ES-I3 (cell line): ENCODE measurements around the gene HNRNPCL2.
"Not testable (repeated sequence)": the region's sequence is repeated elsewhere in the genome, so short reads cannot be mapped to it uniquely, and the experiment has no call there.

ENCODE experiments used
- H3K36me3 ChIP-seq: 2 replicates; pipeline ENCODE4 v1.6.1; 2013; ENCODE audit warnings: mild to moderate bottlenecking, low read length, control low read depth, moderate library complexity; ENCODE audit not compliant: insufficient read depth
- H3K4me1 ChIP-seq: 2 replicates; pipeline ENCODE4 v1.6.1; 2013; ENCODE audit warnings: mild to moderate bottlenecking, control low read depth, low read length; ENCODE audit not compliant: insufficient read depth
- H3K9ac ChIP-seq: 2 replicates; pipeline ENCODE4 v1.6.1; 2013; ENCODE audit warnings: low read depth, mild to moderate bottlenecking, low read length, moderate library complexity
- H3K9me3 ChIP-seq: 2 replicates; pipeline ENCODE4 v1.6.1; 2013; ENCODE audit warnings: mild to moderate bottlenecking, low read length, moderate library complexity; ENCODE audit not compliant: control insufficient read depth, insufficient read depth

The HNRNPCL2 gene

GRCh38 chr1:13116754-13117153 lies at the start of gene HNRNPCL2:
HNRNPCL2 (minus strand) TSS chr1:13116854; CDS start chr1:13116400, 454 bp downstream.
- not testable (repeated sequence) for H3K9ac ChIP-seq

GRCh38 chr1:13165531-13165930 lies 48.9 kb upstream of the HNRNPCL2 start, which contains the start of gene HNRNPCL4:
HNRNPCL4 (minus strand) TSS chr1:13165631; CDS start chr1:13165467, 164 bp downstream.
- not testable (repeated sequence) for H3K4me1 ChIP-seq, H3K36me3 ChIP-seq, H3K9ac ChIP-seq, H3K9me3 ChIP-seq

More at GRCh38 chr1:13116754-13117153, at the start of gene HNRNPCL2:
- not testable (repeated sequence) for H3K4me1 ChIP-seq, H3K36me3 ChIP-seq, H3K9me3 ChIP-seq

GRCh38 chr1:13155909-13156308 lies 39.3 kb upstream of the HNRNPCL2 start, which contains the start of gene PRAMEF26:
PRAMEF26 (minus strand) TSS chr1:13156009; CDS start chr1:13153095, 2,914 bp downstream.
- H3K4me1 ChIP-seq, H3K9ac ChIP-seq, H3K36me3 ChIP-seq, H3K9me3 ChIP-seq: not testable (repeated sequence)

- H3K9me3 ChIP-seq, H3K36me3 ChIP-seq, H3K9ac ChIP-seq, H3K4me1 ChIP-seq: not testable (repeated sequence)
These were observed 46.2 kb downstream of the HNRNPCL2 start, which contains the start of gene PRAMEF25 for GRCh38 chr1:13070474-13070873. PRAMEF25 (plus strand) TSS chr1:13070774; CDS start chr1:13073694, 2,920 bp downstream.
